Measurements from ENCODE around the gene HEBP2.

DNA sequence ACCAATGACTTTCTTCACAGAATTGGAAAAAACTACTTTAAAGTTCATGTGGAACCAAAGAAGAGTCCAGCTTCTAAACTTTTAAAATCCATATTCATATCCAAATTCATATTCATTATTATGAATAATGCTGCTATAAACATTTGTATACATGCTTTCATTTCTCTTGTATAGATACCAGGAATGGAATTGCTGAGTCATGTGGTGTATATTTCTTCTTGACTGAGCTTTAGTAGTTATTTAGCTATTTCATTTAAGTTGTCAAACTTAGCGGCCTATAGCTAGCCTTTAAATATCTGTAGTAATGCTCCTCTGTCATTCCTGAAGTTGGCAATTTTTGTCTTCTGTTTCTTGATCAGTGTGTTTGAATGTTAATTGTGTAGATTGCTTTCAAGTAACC, 46.1 kb upstream of the HEBP2 start:
- TF ChIP-seq CTCF (IDR thresholded peaks at IDR 0.05) (no peak), POLR2A (IDR thresholded peaks at IDR 0.05) (no peak)
